Measurements from ENCODE around the gene SAMD1. TPM values are rescaled to one million over a fixed set of nuclear protein-coding genes. Genes with fewer than 3 reads are reported as not detected.

SAMD1 gene
- total RNA-seq, 2 donors from 2014 or later: 94.2 to 126 TPM

DNA sequence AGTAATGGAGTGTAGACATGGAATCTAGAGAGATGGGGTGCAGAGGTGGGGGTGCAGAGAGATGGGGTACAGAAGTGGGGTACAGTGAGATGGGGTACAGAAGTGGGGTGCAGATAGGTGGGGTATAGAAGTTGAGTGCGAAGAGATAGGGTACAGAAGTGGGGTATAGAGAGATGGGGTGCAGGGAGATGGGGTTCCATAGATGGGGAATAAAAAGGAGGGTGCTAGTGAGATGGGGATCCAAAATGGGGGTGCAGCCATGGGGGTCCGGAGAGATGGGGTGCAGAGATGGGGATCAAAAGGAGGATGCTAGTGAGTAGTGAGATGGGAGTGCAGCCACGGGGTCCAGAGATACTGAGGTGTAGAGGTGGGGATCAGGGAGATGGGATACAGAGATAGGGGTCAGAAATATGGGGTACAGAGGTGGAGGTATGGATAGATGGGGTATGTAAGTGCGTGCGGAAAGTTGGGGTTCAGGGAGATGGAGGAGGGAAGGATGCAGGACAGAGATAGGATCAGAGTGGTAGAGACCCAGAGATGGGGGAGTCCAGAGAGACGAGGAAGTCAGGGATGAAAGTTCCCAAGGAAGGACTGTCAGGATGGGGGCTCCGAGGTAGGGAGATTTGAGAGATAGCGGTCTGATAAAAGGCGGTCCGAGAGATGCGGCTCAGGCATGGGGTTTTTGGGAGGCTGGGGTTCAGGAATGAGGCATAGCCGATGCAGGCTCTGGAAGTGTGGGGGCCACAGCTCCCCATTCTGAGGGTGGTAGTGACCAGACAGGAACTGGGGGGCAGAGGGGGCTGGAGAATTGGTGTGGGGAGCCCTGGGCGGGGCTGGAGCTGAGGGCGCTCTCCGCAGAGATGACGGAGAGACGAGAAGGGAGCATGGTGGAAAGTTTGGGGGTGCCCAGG is 32.1 kb downstream of the SAMD1 start:
- H3K4me1 Mint-ChIP-seq: no peaks in the 10 kb centered on the region
- H3K27me3 Mint-ChIP-seq (ENCODE audit: insufficient read depth): peaks cover 56% of the 10 kb centered on the region
- no peak overlapping the region for H3K27ac Mint-ChIP-seq
- no peaks in the 10 kb centered on the region for H3K4me1 ChIP-seq (ENCODE audit: control insufficient read depth, insufficient read depth, low read length)
- H3K4me3 Mint-ChIP-seq: peak overlapping the region; percentile 54
- 53 to 56% methylated on average over 11 to 17 of the region's 17 CpGs for WGBS, 2 experiments (ENCODE audit: insufficient coverage in 1 of 2, insufficient read length in 1 of 2)
- H3K36me3 Mint-ChIP-seq (ENCODE audit: low read depth): no peaks in the 10 kb centered on the region
- peak overlapping the region; percentile 60 for H3K4me3 ChIP-seq (ENCODE audit: low read length)
- H3K9me3 ChIP-seq (ENCODE audit: control insufficient read depth, low read length): no peaks in the 10 kb centered on the region
- no peak for DNase-seq
- TF ChIP-seq CTCF (conservative IDR thresholded peaks at IDR 0.05): no peak
- no peaks in the 10 kb centered on the region for H3K9me3 Mint-ChIP-seq
- no peaks in the 10 kb centered on the region for H3K36me3 ChIP-seq (ENCODE audit: control insufficient read depth, insufficient read depth, low read length)
- no peak overlapping the region for H3K27ac ChIP-seq (ENCODE audit: low read depth, low read length)
- peaks cover 35% of the 10 kb centered on the region for H3K27me3 ChIP-seq (ENCODE audit: control insufficient read depth, insufficient read depth, low read length, poor library complexity, severe bottlenecking)
- no peak overlapping the region for H3K9ac ChIP-seq (ENCODE audit: extremely low read depth, low read length, poor library complexity, severe bottlenecking)

- WGBS, 2 experiments (ENCODE audit: insufficient coverage in 1 of 2, insufficient read length in 1 of 2): 40 to 56% methylated on average over 5 to 16 of the region's 19 CpGs
- peaks cover 58% of the 10 kb centered on the region for H3K27me3 Mint-ChIP-seq (ENCODE audit: insufficient read depth)
- H3K36me3 Mint-ChIP-seq (ENCODE audit: low read depth): peaks cover 9% of the 10 kb centered on the region
- H3K9me3 Mint-ChIP-seq: no peaks in the 10 kb centered on the region
- TF ChIP-seq CTCF (conservative IDR thresholded peaks at IDR 0.05): no peak
- no peak overlapping the region for H3K27ac Mint-ChIP-seq
- Histone ChIP-seq H3K36me3 (ENCODE audit: control insufficient read depth, insufficient read depth, low read length) (no peaks in the 10 kb centered on the region), H3K4me1 (ENCODE audit: control insufficient read depth, insufficient read depth, low read length) (no peaks in the 10 kb centered on the region), H3K9ac (ENCODE audit: extremely low read depth, low read length, poor library complexity, severe bottlenecking) (no peak overlapping the region), H3K9me3 (ENCODE audit: control insufficient read depth, low read length) (no peaks in the 10 kb centered on the region), H3K27me3 (ENCODE audit: control insufficient read depth, insufficient read depth, low read length, poor library complexity, severe bottlenecking) (peaks cover 35% of the 10 kb centered on the region), H3K4me3 (ENCODE audit: low read length) (no peak overlapping the region), H3K27ac (ENCODE audit: low read depth, low read length) (no peak overlapping the region)
- peak overlapping the region; percentile 54 for H3K4me3 Mint-ChIP-seq
- H3K4me1 Mint-ChIP-seq: no peaks in the 10 kb centered on the region
- DNase-seq: no peak
These were observed 33.7 kb downstream of the SAMD1 start for GRCh38 chr19:14056741-14057356.

DNA sequence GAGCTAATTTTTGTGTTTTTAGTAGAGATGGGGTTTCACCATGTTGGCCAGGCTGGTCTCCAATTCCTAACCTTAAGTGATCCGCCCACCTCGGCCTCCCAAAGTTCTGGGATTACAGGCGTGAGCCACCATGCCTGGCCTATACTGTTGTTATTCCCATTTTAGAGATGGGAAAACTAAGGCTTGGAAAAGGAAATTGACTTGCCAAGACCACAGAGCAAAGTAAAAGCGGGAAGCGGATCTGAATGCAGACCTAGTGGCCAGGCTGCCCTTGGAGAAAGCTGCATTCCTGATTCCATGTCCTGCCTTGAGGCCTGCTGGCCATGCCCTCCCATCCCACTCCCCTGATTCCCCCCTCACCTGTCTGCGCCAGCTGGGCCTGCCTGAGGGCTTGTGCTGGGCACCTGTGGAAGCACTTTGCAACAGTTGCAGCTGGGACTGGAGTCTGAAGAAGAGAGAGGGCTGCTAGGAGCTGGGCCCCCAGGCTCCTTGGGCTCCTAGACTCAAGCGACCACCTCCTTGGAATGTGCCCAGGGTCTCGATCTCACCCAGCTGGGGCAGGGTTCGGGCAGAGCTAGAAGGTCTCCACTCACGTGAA is 34.4 kb downstream of the SAMD1 start:
- Mint-ChIP-seq H3K4me1 (no peaks in the 10 kb centered on the region), H3K9me3 (no peaks in the 10 kb centered on the region), H3K27me3 (ENCODE audit: insufficient read depth) (peaks cover 56% of the 10 kb centered on the region), H3K4me3 (no peak overlapping the region), H3K36me3 (ENCODE audit: low read depth) (peaks cover 13% of the 10 kb centered on the region), H3K27ac (no peak overlapping the region)
- no peaks in the 10 kb centered on the region for H3K9me3 ChIP-seq (ENCODE audit: control insufficient read depth, low read length)
- peaks cover 35% of the 10 kb centered on the region for H3K27me3 ChIP-seq (ENCODE audit: control insufficient read depth, insufficient read depth, low read length, poor library complexity, severe bottlenecking)
- no peak for TF ChIP-seq CTCF (conservative IDR thresholded peaks at IDR 0.05)
- H3K4me3 ChIP-seq (ENCODE audit: low read length): no peak overlapping the region
- 92 to 93% methylated on average over 8 to 10 of the region's 10 CpGs for WGBS, 2 experiments (ENCODE audit: insufficient coverage in 1 of 2, insufficient read length in 1 of 2)
- H3K9ac ChIP-seq (ENCODE audit: extremely low read depth, low read length, poor library complexity, severe bottlenecking): no peak overlapping the region
- DNase-seq: no peak
- H3K36me3 ChIP-seq (ENCODE audit: control insufficient read depth, insufficient read depth, low read length): no peaks in the 10 kb centered on the region
- no peaks in the 10 kb centered on the region for H3K4me1 ChIP-seq (ENCODE audit: control insufficient read depth, insufficient read depth, low read length)
- no peak overlapping the region for H3K27ac ChIP-seq (ENCODE audit: low read depth, low read length)
